NCI-H524 (cell line): ENCODE results near the gene CTNND2.

ENCODE experiments used
- DNase-seq, 2 experiments: peaks; one replicate each; lab custom pipeline; 2025; lab: John Stamatoyannopoulos, UW

CTNND2 gene

GRCh38 chr5:10987276-10987924 lies 916.8 kb downstream of the CTNND2 start:
- DNase-seq = peak in 1 of 2 experiments; percentile 44

GRCh38 chr5:10985721-10986110 lies 918.5 kb downstream of the CTNND2 start:
- no peak for DNase-seq

- DNase-seq = no peak
These were observed 919.0 kb downstream of the CTNND2 start for GRCh38 chr5:10985091-10985720.

- peak in 1 of 2 experiments; percentile 48 for DNase-seq
These were observed 920.1 kb downstream of the CTNND2 start for GRCh38 chr5:10984021-10984715.

GRCh38 chr5:10982626-10983025 lies 921.6 kb downstream of the CTNND2 start:
- no peak for DNase-seq

GRCh38 chr5:10981932-10982331 lies 922.3 kb downstream of the CTNND2 start:
- peak; percentile 9 to 82 for DNase-seq

- no peak for DNase-seq
These were observed 927.2 kb downstream of the CTNND2 start for GRCh38 chr5:10977011-10977410.

GRCh38 chr5:10975945-10976344 lies 928.3 kb downstream of the CTNND2 start:
- no peak for DNase-seq

GRCh38 chr5:10974850-10975249 lies 929.4 kb downstream of the CTNND2 start:
- DNase-seq = no peak

GRCh38 chr5:10973316-10973715 lies 930.9 kb downstream of the CTNND2 start:
- no peak for DNase-seq

- no peak for DNase-seq
These were observed 934.5 kb downstream of the CTNND2 start for GRCh38 chr5:10969684-10970180.

- DNase-seq = peak; percentile 87 to 90
These were observed 939.4 kb downstream of the CTNND2 start for GRCh38 chr5:10964806-10965205.

GRCh38 chr5:10958728-10959127 lies 945.5 kb downstream of the CTNND2 start:
- DNase-seq = no peak

- peak; percentile 28 to 80 for DNase-seq
These were observed 954.2 kb downstream of the CTNND2 start for GRCh38 chr5:10949856-10950630.

GRCh38 chr5:10946050-10946449 lies 958.2 kb downstream of the CTNND2 start:
- DNase-seq = peak; percentile 45 to 85

- DNase-seq = no peak
These were observed 962.3 kb downstream of the CTNND2 start for GRCh38 chr5:10941900-10942299.

- DNase-seq = peak; percentile 44 to 71
These were observed 968.0 kb downstream of the CTNND2 start for GRCh38 chr5:10936081-10936855.

- peak; percentile 99 to 100 for DNase-seq
These were observed 968.7 kb downstream of the CTNND2 start for GRCh38 chr5:10935536-10935935.

GRCh38 chr5:10934783-10935355 lies 969.4 kb downstream of the CTNND2 start:
- DNase-seq = peak; percentile 82

- DNase-seq = peak; percentile 95 to 96
These were observed 971.1 kb downstream of the CTNND2 start for GRCh38 chr5:10933121-10933520.

GRCh38 chr5:10932426-10932825 lies 971.8 kb downstream of the CTNND2 start:
- DNase-seq = peak in 1 of 2 experiments; percentile 64
